Cerebellar cortex (tissue), 1 donor: ENCODE results near the gene CDK17.
"Not testable (repeated sequence)": the region's sequence is repeated elsewhere in the genome, so short reads cannot be mapped to it uniquely, and the experiment has no call there.

ENCODE experiments used
- DNase-seq: peaks from one replicate; pipeline ENCODE4 v3.0.0-alpha.2; 2015; ENCODE audit warnings: low spot score

Gene CDK17

DNA sequence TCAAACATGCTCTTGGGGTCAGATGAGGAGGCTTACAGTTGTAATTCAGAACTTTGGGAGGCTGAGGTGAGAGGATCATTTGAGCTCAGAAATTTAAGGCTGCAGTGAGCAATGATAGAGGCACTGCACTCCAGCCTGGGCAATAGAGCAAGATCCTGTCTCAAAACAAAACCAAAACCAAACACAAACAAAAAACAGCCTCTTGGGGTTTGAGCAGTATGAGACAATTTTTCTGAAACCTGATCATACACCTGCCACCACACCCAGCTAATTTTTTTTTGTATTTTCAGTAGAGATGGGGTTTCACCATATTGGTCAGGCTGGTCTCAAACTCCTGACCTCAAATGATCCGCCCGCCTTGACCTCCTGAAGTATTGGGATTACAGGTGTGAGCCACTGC, 17.4 kb upstream of the CDK17 start:
- DNase-seq: not testable (repeated sequence)

DNA sequence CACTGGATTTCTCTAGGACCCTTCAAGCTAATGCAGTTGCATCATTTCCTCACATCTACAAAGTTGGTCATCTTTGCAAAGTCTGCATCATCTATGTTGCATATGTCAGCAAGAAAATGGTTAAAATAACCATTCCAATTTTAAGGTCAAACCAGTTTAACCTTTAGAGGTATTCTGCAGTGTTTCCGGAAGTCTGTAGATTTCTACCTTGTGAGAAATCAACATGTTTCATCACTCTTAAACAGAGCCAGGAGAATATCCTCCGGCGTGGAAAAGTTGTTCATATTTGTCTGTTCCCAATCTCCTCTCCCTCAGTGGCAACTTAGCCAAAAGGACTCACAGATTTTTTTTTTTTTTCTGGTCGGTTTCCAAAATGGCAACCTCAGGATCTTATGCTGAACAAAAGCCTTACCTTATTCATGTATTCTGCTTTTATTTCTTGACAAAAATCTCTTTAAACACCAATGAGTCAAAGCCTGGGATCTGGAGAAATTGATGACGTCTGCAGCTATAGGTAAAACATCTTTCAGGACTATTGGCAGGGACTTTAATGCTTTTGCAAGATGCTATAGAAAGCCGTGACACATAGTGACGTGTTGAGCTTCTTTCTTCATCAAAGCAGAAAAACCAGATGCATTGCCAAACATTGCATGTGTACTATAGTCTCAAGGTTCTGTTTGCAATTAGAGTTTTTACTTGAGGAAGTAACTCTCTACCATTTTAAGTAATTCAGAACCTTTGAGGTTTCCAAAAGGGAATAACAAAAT, 16.0 kb upstream of the CDK17 start:
- no peak for DNase-seq

DNA sequence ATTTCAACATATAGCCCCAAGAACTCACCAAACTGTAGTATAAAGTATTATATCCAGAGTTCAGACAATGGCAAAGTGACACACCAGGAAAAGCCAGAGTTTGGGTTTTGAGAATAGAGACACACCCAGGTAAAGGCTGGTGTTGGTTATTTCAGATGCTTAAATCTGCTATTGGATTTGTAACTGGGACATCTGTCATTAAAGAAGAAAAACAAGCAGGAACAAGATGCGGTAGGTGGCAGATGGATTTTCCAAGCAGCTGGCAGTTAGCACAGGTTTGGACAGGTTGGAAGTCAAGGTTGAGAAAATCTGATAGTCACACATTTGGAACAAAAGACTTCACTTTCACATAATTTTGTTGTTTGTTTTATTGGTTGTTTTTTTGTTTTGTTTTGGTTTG, 14.4 kb upstream of the CDK17 start:
- no peak for DNase-seq

DNA sequence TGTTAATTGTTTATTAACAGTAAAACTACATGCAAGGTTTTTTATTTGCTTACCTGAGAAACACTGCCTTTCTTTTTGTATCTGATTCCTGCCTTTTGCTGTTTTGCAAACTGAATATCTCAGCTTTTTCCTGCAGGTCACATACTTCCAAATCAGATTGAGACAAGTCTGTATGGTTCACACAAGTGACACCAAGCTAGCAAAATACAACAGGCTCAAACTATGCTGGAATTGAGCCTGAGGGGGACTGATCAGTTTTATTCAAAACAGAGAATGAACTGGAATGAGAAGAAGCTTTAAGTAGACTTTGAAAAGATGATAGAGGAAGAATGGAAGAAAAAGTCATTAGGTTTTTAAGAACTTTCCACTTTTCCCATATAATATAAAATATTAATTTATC, 12.2 kb upstream of the CDK17 start:
- no peak for DNase-seq

DNA sequence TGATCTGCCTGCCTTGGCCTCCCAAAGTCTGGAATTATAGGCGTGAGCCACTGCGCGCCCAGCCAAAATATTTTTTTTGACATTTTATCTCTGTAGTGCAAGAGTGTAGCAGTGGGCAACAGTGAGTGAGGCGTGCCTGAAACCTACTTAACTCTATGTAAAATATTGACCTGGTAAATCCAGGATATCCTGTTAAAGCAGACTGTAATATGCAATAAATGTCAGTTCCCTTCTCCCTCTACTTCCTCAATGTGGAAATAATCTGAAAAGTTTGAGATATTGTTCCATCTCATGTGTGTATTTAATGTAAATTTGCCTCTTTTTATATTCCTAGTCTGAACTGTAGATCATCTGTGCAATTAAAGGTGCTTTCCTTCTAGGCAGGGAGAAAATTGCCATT, 9.5 kb upstream of the CDK17 start:
- DNase-seq: no peak

DNA sequence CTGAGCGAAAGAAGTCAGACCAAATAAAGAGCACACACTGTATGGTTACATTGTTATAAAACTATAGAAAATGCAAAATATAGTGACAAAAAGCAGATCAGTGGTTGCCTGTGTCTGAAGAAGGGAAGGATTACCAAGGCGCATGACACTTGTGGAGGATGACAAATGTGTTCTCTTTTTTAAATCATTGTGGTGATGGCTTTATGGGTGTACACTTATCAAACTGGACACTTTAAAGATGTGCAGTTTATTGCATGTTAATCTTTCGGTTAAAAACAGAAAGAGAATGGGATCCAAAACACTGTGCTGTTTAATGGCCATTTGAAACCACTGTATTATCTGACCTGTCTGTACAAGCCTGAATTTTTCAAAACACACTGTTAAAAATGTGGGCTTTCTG, 8.8 kb upstream of the CDK17 start:
- no peak for DNase-seq

DNA sequence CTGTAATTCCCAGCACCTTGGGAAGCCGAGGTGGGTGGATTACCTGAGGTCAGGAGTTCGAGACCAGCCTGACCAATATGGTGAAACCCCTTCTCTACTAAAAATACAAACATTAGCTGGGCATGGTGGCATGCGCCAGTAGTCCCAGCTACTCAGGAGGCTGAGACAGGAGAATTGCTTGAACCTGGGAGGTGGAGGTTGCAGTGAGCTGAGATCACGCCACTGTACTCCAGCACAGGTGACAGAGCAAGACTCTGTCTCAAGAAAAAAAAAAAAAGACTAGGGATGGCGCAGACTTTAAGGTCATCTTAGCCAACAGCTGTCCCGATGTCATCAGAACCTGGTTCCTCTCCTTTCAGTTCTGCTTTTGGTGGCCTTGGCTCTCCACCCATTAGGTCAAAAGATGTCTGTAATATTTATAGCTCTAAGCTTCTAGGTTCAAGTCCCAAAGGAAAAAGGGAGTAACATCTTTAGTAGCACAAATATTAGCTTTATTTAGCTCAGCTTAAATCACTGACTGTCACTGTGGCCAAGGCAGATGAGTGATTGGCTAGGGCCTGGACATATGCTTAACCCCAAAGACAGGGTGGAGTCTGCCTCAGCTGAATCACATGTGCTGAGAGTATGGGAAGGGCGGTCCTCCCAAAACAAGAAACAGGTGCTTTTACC, 7.3 kb upstream of the CDK17 start:
- not testable (repeated sequence) for DNase-seq

DNA sequence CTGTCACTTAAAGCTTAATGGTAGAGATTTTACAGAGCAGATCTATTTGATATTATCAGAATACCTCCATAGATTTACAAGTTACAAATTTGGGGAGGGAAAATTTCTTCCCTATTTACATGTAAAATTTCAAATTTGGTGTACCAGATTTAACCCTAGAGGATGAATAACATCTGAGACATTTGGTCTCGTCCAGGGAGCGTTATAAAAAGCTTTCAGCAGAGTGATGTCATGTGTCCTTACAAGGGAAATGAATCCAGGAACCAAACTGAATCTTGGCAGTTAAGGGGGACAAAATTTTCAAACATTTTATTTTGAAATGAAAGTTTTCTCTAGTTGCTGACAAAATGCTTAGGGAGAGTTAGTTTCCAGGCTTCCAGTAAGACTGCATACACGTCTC, 4.5 kb upstream of the CDK17 start:
- DNase-seq: no peak

DNA sequence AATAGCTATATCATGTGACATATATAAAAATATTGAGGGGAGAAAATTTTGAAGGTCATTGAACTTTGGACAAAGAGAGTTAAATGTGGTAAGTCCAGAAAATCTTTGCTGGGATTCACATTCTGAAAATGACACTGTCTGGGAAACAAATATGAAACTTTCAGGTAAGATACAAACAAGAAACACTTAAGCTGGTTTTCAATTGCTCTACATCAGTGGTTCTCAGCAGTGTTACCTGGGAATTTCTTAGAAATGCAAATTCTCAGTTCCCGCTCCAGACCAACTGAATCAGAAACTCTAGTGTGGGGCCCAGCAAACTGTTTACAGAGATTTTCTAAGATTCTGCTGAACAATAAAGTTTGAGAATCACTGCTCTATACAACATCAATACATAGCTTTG, 3.6 kb upstream of the CDK17 start:
- no peak for DNase-seq

DNA sequence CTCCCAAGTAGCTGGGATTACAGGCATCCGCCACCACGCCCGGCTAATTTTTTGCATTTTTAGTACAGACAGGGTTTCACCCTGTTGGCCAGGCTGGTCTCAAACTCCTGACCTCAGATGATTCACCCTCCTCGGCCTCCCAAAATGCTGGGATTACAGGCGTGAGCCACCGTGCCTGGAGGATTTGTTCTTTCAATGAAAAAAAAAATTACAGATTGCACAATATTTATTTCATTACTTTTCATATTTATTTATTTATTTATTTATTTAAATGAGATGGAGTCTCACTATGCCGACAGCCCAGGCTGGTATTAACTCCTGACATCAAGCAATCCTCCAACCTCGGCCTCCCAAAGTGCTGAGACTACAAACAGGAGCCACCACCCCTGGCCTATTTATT, 2.3 kb upstream of the CDK17 start:
- not testable (repeated sequence) for DNase-seq

DNA sequence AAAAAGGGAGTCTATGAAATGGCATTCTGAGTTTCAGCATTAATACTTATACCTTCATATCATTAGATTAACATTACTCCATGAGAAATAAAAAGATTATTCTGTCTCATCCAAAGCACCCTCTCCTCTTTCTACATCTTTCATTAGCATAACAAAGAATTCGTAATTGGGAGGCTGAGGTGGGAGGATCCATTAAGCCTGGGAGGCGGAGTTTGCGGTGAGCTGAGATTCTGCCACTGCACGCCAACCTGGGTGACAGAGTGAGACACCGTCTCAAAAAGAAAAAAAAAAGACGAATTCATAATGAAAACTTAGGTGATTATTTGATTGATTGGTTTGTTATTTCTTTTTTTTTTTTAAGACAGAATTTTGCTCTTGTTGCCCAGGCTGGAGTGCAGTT, 1.8 kb upstream of the CDK17 start:
- DNase-seq: no peak

DNA sequence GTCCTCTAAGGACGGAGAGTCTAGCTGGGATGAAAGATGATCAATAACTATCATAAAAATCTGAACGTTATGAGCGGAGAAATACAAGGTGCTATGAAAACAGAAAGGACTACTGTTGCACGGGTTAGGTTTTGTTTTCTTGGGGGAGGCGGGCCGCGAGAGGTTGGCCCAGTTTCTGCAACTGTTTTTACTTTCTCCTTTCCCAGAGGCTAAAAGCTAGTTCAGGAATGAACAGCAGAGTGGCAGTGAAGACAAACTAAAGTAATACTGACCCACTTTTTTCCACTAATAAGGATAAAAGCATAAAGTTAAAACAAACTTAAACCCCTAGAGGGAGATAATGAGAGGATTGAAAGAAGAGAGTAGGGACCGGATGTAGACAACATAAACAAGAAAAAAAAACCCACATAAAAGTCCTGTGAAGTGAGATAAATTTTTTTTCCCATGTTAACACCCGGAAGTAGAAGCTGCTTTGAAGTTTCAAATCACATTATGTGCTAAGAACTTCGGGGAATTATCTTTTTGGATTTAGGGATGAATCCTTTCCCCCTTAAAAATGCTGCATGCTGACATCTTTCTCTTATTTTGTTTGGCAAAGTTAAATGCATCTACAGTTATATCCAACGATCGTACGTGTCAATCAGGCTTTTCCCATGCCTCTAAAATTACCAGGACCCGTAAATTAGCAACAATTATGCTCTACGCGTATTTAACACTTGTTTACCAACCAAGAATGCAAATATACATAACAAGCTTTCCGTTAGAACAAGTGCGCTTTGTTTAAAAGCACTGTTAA, 1.0 kb upstream of the CDK17 start:
- peak; percentile 33 for DNase-seq

DNA sequence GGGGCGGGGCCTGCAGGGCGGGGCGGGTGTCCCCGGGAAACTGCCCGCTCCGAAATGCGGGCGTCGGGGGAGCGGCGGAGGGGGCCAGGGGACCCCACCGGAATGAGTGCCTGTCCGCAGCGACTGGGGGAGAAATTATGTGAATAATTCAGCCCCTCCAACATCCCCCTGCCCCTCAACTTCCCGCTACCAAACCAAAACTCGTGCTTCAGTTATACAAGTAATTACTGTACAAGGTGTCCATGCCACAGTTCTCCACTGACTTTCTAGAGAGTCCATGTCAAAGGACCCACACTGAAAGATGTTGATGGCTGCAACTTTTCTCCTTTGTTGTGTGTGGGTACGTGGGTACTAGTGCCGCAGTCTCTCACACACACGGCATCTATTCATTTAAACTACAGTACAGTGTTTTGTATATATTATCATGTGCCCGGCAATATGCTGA, 414 bp upstream of the CDK17 start:
- DNase-seq: peak; percentile 53

DNA sequence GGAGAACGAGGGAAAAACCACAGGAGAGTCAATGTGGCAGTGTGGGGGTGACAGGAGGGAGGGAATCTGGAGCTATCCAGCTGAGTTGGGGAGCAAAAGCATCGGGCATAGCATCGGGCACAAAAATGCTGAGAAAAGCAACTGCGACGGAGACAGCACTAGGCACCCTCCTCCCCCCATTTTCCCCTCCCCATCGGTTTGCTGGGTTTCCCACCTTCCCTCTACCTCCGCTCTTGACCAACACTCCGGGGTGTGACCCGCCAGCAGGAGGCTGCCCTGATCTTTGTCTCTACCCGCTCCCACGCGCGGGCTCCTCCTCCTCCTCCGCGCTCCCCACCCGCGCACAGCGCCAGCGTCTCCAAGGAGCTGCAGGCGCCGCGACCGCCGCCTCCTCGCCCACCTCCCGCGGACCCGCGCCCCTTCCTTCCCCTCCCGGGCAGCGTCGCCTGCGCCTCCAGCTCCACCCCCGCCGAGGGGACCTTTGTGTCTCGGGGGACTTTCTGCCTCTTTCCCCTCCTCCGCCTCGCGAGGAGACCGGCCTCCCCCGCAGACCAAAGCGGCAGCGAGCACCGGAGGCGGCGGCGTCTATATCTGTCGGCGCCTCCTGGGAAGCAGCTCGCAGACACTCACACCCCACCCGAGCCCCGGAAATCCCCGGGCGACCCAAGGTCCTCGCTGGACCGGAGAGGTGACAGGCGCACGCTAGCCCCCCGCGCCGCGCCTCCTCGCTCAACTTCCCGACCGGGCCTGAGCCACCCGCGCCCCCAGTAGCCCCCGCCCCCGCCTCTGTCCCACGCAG, 920 bp downstream of the CDK17 start:
- peak; percentile 52 for DNase-seq

DNA sequence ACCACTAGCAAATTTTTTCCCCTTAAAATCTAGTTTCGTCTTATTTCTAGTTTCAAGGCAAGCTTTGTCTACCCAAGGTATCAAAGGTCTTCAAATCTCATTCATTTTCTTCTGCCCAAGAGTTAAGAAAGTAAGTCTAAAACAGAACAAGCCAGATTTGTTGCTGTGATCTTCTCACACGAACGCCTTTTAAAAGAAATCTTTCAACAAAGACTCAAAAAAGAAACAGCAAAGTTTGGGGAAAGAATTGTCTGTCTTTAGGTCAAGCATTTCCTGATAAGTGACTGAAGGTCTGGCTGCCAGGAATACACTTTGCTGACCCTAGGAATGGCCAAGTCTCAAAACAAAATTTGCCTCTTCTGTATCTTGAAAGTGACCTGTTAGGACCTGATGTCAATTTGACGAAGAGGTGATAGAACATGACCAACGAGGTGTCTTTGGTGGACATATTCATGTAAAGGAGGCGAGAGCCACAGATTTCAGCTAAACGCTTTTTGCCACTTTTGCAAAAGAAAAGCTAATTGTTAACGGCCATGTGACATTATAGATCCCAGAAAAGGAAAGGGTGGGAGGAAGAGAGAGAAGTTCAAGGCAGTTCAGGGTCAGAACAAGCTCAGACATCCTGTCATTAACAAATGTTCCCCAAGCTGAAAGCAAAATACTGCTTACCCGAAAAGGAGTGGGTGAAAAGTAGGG, 1.7 kb downstream of the CDK17 start:
- peak; percentile 44 for DNase-seq

DNA sequence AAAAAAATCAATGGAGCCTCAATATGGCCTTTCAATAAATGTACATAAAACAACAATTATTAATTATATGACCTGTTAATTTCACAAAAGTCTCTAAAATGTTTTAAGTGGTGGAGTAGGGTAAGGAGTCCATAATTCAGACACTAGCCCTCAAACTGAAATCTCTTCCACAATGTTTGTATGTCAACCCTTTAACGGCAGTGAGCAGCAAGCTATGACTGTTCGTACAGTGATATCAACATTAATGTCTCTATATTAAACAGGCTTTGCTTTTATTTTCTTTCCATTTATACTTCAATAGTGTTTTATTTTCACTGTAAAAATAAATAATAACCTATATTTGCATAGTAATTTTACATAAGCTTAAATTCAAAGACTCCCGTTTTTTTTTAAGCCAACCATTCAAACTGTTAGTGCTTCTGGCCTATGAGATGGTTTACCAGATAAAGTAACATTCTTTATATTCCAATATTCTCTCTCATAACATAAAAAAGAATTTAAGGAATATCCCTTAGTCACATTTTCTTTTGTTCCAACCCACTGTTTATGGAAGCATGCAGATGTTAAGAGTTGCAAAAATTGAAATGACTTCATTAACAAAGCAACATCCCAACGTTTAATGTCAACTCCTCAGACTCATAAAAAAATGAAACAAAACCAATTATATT, 2.3 kb downstream of the CDK17 start:
- peak; percentile 44 for DNase-seq

DNA sequence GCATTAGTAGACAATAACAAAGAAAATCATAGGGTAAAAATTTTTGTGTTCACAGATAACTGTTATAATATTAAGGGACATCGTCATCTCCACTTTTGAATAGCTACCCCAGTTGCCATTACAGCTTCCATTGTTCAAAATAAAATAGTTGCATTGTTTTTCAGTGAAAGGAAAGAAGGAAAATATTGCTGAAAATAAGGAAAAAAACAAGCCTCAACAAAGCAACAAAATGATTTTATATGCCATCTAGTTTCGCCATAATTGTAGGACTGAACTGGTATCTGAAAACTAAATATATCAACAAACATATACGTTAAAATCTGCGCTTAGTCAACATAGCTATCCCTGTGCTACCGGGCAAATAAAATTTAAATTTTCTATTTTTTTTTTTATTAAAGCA, 3.3 kb downstream of the CDK17 start:
- DNase-seq: no peak

DNA sequence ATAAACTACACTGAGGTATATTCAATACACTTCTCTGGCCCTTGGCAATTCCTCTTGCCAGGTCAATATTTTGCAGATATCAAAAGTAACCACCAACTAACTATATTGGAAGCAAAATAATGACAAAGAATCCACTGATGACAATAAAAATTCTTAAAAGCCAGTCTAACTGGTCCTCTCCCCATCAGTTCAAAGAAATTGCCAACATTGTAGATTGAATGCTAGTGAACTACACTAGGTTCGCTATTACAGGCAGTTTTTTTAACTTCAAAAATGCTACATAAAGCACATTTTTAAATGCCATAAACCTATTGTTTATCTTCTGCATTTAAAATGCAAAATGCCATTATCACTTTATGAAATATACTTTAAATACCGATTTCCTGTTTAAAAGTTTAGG, 4.0 kb downstream of the CDK17 start:
- DNase-seq: no peak

DNA sequence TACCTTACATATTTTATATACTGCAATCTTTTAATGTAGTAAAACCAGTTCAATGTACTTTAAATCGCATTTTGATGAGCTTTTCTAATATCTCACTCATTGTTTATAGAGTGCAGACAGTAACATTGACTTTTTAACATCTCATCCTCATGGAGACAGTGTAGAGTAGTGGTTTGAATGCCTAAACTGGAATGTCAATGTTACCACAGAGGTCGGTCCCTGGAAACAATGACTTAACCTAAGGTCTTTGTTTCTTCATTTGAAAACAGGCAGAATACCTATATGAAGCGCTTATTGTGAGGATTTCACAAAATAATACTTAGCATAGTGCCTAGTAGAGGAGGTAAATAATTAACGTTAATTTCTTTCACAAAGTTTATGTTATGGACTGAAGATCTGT, 5.0 kb downstream of the CDK17 start:
- no peak for DNase-seq

DNA sequence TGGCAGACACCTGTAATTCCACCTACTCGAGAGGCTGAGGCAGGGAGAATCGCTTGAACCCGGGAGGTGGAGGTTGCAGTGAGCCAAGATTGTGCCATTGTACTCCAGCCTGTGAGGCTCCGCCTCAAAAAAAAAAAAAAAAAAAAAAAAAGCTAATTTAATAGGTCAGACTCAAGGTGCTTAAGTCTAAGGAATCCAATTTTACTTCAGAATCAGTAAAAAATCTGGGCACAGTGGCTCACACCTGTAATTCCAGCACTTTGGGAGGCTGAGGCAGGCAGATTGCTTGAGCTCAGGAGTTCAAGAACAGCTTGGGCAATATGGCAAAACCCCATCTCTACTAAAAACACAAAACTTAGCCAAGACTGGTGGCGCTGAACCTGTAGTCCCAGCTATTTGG, 7.0 kb downstream of the CDK17 start:
- DNase-seq: not testable (repeated sequence)

DNA sequence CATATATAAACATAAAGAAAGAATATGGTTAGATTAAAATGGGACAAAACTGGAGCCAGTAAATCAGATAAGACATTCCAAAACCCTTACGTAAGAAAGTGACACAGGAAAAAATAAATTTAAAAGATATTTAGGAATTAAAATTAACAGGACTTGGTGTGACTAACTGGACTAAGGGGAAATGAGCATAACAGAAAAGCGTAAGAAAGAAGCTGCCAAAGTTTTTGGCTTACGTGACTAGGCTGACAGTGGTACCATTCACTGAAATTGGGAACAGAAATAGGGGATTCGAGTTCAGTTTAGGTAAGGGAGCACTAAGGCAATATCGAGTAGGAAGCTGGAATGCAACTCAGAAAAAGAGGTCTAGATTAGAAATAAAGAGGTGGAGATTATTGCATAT, 7.8 kb downstream of the CDK17 start:
- DNase-seq: no peak
